GM19035 (cell line): ENCODE measurements around the gene ARSJ.
"Not testable (repeated sequence)": the region's sequence is repeated elsewhere in the genome, so short reads cannot be mapped to it uniquely, and the experiment has no call there.

ENCODE experiments used
- ATAC-seq: cut with Tn5 transposase; IDR thresholded peaks from one replicate; pipeline ENCODE4 v1.9.1; 2021; ENCODE audit not compliant: unreplicated experiment

The ARSJ gene

GRCh38 chr4:113958766-113959538, 20.5 kb downstream of the ARSJ start:
- no peak for ATAC-seq

- ATAC-seq: no peak
These were observed 21.5 kb downstream of the ARSJ start for GRCh38 chr4:113957956-113958355.

GRCh38 chr4:113955948-113956347, 23.5 kb downstream of the ARSJ start:
- ATAC-seq: no peak

- ATAC-seq: no peak
These were observed 24.0 kb downstream of the ARSJ start for GRCh38 chr4:113955411-113955810.

GRCh38 chr4:113953888-113954287, 25.6 kb downstream of the ARSJ start:
- no peak for ATAC-seq

GRCh38 chr4:113952452-113953029, 26.9 kb downstream of the ARSJ start:
- peak; percentile 85 for ATAC-seq

- no peak for ATAC-seq
These were observed 28.2 kb downstream of the ARSJ start for GRCh38 chr4:113951263-113951662.

GRCh38 chr4:113950207-113950606, 29.2 kb downstream of the ARSJ start:
- no peak for ATAC-seq

GRCh38 chr4:113947484-113947883, 32.0 kb downstream of the ARSJ start:
- ATAC-seq: no peak

GRCh38 chr4:113945906-113946305, 33.5 kb downstream of the ARSJ start:
- no peak for ATAC-seq

- no peak for ATAC-seq
These were observed 35.6 kb downstream of the ARSJ start for GRCh38 chr4:113943863-113944262.

- no peak for ATAC-seq
These were observed 36.4 kb downstream of the ARSJ start for GRCh38 chr4:113943085-113943484.

- ATAC-seq: no peak
These were observed 37.6 kb downstream of the ARSJ start for GRCh38 chr4:113941836-113942235.

- ATAC-seq: not testable (repeated sequence)
These were observed 39.3 kb downstream of the ARSJ start for GRCh38 chr4:113940103-113940502.

GRCh38 chr4:113935190-113935589, 44.3 kb downstream of the ARSJ start:
- ATAC-seq: no peak

GRCh38 chr4:113924706-113925105, 54.7 kb downstream of the ARSJ start:
- not testable (repeated sequence) for ATAC-seq

- ATAC-seq: no peak
These were observed 58.2 kb downstream of the ARSJ start for GRCh38 chr4:113921089-113921794.

- ATAC-seq: no peak
These were observed 59.8 kb downstream of the ARSJ start for GRCh38 chr4:113919611-113920010.

- ATAC-seq: no peak
These were observed 60.3 kb downstream of the ARSJ start for GRCh38 chr4:113919145-113919544.

GRCh38 chr4:113908829-113909228, 70.6 kb downstream of the ARSJ start:
- ATAC-seq: no peak

GRCh38 chr4:113907559-113907958, 71.9 kb downstream of the ARSJ start:
- no peak for ATAC-seq

GRCh38 chr4:113905301-113905700, 74.1 kb downstream of the ARSJ start:
- no peak for ATAC-seq
